CD14-positive monocyte (primary cell): ENCODE data around the gene CATSPER4. TPM values are rescaled to one million over a fixed set of nuclear protein-coding genes. Genes with fewer than 3 reads are reported as not detected.

Experiments
- DNase-seq, 3 donors: peaks; one replicate each; pipeline ENCODE4 v3.0.0-alpha.2; 2011 to 2022
- H2AFZ ChIP-seq: 2 replicates; pipeline ENCODE4 v1.6.0; 2012; ENCODE audit warnings: mild to moderate bottlenecking, low read depth, low read length, inconsistent platforms; ENCODE audit not compliant: insufficient read depth, poor library complexity, severe bottlenecking
- H3K27ac ChIP-seq, 2 donors: 1 replicate in 1 of 2; 2 replicates in 1 of 2; pipeline ENCODE4 v1.5.1; 2012 to 2013; ENCODE audit warnings: low read length in 2 of 2, control low read depth in 1 of 2, inconsistent platforms in 1 of 2, low read depth in 1 of 2, mild to moderate bottlenecking in 1 of 2
- H3K27me3 ChIP-seq, 2 donors: one replicate each; pipeline versions ENCODE4 v1.6.0 to v1.6.1; 2011 to 2013; ENCODE audit warnings: low read length in 2 of 2; ENCODE audit not compliant: control insufficient read depth in 2 of 2, insufficient read depth in 2 of 2
- H3K36me3 ChIP-seq, 2 donors: replicated peaks in 1 of 2; 1 replicate in 1 of 2; 2 replicates in 1 of 2; pipeline versions ENCODE4 v1.5.1 to v1.6.1; 2012 to 2013; ENCODE audit warnings: low read length in 2 of 2, control low read depth in 1 of 2, inconsistent platforms in 1 of 2, mild to moderate bottlenecking in 1 of 2; ENCODE audit not compliant: insufficient read depth in 2 of 2, control insufficient read depth in 1 of 2
- H3K4me1 ChIP-seq, 2 donors: 1 replicate in 1 of 2; 2 replicates in 1 of 2; pipeline versions ENCODE4 v1.5.1 to v1.6.1; 2012 to 2013; ENCODE audit warnings: low read length in 2 of 2, control low read depth in 1 of 2, inconsistent platforms in 1 of 2, mild to moderate bottlenecking in 1 of 2, moderate library complexity in 1 of 2; ENCODE audit not compliant: insufficient read depth in 2 of 2, control insufficient read depth in 1 of 2
- H3K4me2 ChIP-seq: replicated peaks from 2 replicates; pipeline ENCODE3; 2012; ENCODE audit warnings: low read length, moderate library complexity, mild to moderate bottlenecking; ENCODE audit not compliant: poor library complexity, severe bottlenecking; ENCODE audit errors: extremely low read depth
- H3K4me3 ChIP-seq, 3 experiments: fragments of 200-600 bp in 1 of 3; sonication (generic) in 1 of 3; replicated peaks in 1 of 3; 1 replicate in 2 of 3; 2 replicates in 1 of 3; pipeline ENCODE4 v1.5.1; 2011 to 2013; ENCODE audit warnings: low read length in 3 of 3, mild to moderate bottlenecking in 3 of 3, control low read depth in 2 of 3, low read depth in 2 of 3, inconsistent platforms in 1 of 3, moderate library complexity in 1 of 3
- H3K79me2 ChIP-seq: 2 replicates; pipeline ENCODE4 v1.6.0; 2012; ENCODE audit warnings: mild to moderate bottlenecking, control low read depth, inconsistent platforms, low read length, moderate library complexity; ENCODE audit not compliant: insufficient read depth
- H3K9ac ChIP-seq: 2 replicates; pipeline ENCODE4 v1.6.0; 2017; ENCODE audit warnings: low read length, mild to moderate bottlenecking; ENCODE audit not compliant: insufficient read depth, poor library complexity, severe bottlenecking
- H3K9me3 ChIP-seq, 2 donors: replicated peaks in 1 of 2; 1 replicate in 1 of 2; 2 replicates in 1 of 2; pipeline versions ENCODE4 v1.5.1 to v1.6.1; 2012 to 2013; ENCODE audit warnings: low read length in 2 of 2, control low read depth in 1 of 2; ENCODE audit not compliant: control insufficient read depth in 1 of 2, insufficient read depth in 1 of 2
- H4K20me1 ChIP-seq: 2 replicates; pipeline ENCODE4 v1.6.0; 2012; ENCODE audit warnings: mild to moderate bottlenecking, low read length, control low read depth, moderate library complexity; ENCODE audit not compliant: insufficient read depth
- H3K27ac Mint-ChIP-seq, 7 donors: one replicate each; pipeline ENCODE4 v1.8.0; 2020; ENCODE audit warnings: mild to moderate bottlenecking in 7 of 7, mixed read lengths in 7 of 7, moderate library complexity in 6 of 7, inconsistent platforms in 2 of 7
- H3K27me3 Mint-ChIP-seq, 3 donors: one replicate each; pipeline ENCODE4 v1.8.0; 2021 to 2022; ENCODE audit warnings: low read depth in 3 of 3, mild to moderate bottlenecking in 3 of 3, mixed read lengths in 3 of 3, moderate library complexity in 3 of 3, inconsistent platforms in 1 of 3
- H3K36me3 Mint-ChIP-seq, 2 donors: one replicate each; pipeline ENCODE4 v1.8.0; 2020; ENCODE audit warnings: mixed read lengths in 2 of 2, inconsistent platforms in 1 of 2, mild to moderate bottlenecking in 1 of 2
- H3K4me1 Mint-ChIP-seq: one replicate; pipeline ENCODE4 v1.8.0; 2020; ENCODE audit warnings: mild to moderate bottlenecking, mixed read lengths
- H3K4me3 Mint-ChIP-seq, 2 donors: one replicate each; pipeline ENCODE4 v1.8.0; 2020; ENCODE audit warnings: mild to moderate bottlenecking in 2 of 2, mixed read lengths in 2 of 2, moderate library complexity in 1 of 2
- H3K9me3 Mint-ChIP-seq, 7 donors: one replicate each; pipeline ENCODE4 v1.8.0; 2020 to 2022; ENCODE audit warnings: mixed read lengths in 7 of 7, mild to moderate bottlenecking in 6 of 7, moderate library complexity in 6 of 7, inconsistent platforms in 2 of 7
- WGBS: methylation state at CpG from one replicate; pipeline ENCODE4 v1.1.5; 2013; ENCODE audit warnings: missing lambda C conversion rate; ENCODE audit not compliant: insufficient coverage; 5-methylcytosine and 5-hydroxymethylcytosine counted together
- intact Hi-C, 2 donors: fragments of 100-400 bp; cut with micrococcal nuclease; formaldehyde crosslinking; loops; one replicate each; pipeline versions ENCODE4 v1.15.0 to v1.15.1; 2023
- polyA plus RNA-seq, 3 donors: library from polyadenylated mRNA; depleted of rRNA in 1 of 3; unstranded in 2 of 3; stranded (reverse) in 1 of 3; fragments of 300-500 nt in 2 of 3; fragments of >200 nt in 1 of 3; fragmentation: Illumina TruSeq in 2 of 3; gene quantifications; 1 replicate in 2 of 3; 2 replicates in 1 of 3; pipeline ENCODE4 v1.2.3, GENCODE V29; 2012 to 2021
- TF ChIP-seq, protein P1 (sequence below): fragments of 200-600 bp; IDR thresholded peaks from one replicate; pipeline ENCODE4 v1.8.0; 2022; ENCODE audit warnings: antibody characterized with exemption, mild to moderate bottlenecking

The CATSPER4 gene
- polyA plus RNA-seq, 3 donors = not detected

DNA sequence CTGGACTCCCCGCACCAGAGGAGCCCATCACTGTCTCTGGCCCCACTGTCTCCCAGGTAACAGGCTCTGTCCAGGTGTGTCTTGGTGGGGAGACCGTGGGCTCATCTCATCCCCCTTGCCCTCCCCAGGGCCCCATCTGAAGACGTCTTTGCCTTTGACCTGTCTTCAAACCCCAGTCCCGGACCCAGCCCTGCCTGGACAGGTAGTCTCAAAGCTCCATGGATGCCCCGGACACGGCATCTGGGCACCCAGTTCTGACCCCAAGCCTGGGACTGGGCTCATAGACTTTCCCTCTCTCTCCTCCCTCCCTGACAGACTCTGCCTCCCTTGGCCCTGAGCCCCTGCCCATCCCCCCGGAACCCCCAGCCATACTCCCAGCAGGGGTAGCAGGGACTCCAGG lies 6.3 kb upstream of the CATSPER4 start:
- 99% methylated on average over 5 of the region's 7 CpGs for WGBS

DNA sequence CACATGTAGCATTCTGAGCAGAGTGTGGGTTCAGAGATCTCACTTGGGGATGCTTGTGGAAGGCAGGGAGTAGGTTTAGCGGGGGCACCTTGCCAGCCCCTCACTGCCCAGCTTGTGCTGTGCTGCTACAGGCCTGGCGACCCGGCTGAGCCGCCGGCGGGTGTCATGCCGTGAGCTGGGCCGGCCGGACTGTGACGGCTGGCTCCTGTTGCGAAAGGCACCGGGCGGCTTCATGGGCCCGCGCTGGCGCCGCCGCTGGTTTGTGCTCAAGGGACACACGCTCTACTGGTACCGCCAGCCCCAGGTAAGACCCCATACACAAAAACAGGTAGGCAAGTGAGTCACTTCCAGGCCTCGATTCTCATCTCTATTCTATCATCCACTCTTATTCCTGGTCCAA lies 5.5 kb upstream of the CATSPER4 start:
- no peak overlapping the region for H3K9ac ChIP-seq
- no peak for DNase-seq
- no peaks in the 10 kb centered on the region for H3K27me3 ChIP-seq
- H3K4me2 ChIP-seq = no peak overlapping the region
- H4K20me1 ChIP-seq = no peaks in the 10 kb centered on the region
- 94% methylated on average over 12 of the region's 21 CpGs for WGBS
- intact Hi-C loops = no loop called here
- H3K9me3 Mint-ChIP-seq = no peaks in the 10 kb centered on the region
- no peaks in the 10 kb centered on the region for H3K36me3 Mint-ChIP-seq
- H3K79me2 ChIP-seq = no peaks in the 10 kb centered on the region
- H2AFZ ChIP-seq = no peak overlapping the region
- H3K4me3 ChIP-seq = no peak overlapping the region
- no peak overlapping the region for H3K27ac ChIP-seq
- no peaks in the 10 kb centered on the region for H3K36me3 ChIP-seq
- H3K27ac Mint-ChIP-seq = no peak overlapping the region
- TF ChIP-seq, protein P1, sequence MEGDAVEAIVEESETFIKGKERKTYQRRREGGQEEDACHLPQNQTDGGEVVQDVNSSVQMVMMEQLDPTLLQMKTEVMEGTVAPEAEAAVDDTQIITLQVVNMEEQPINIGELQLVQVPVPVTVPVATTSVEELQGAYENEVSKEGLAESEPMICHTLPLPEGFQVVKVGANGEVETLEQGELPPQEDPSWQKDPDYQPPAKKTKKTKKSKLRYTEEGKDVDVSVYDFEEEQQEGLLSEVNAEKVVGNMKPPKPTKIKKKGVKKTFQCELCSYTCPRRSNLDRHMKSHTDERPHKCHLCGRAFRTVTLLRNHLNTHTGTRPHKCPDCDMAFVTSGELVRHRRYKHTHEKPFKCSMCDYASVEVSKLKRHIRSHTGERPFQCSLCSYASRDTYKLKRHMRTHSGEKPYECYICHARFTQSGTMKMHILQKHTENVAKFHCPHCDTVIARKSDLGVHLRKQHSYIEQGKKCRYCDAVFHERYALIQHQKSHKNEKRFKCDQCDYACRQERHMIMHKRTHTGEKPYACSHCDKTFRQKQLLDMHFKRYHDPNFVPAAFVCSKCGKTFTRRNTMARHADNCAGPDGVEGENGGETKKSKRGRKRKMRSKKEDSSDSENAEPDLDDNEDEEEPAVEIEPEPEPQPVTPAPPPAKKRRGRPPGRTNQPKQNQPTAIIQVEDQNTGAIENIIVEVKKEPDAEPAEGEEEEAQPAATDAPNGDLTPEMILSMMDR = no peak
- no peaks in the 10 kb centered on the region for H3K4me1 ChIP-seq
- no peaks in the 10 kb centered on the region for H3K4me1 Mint-ChIP-seq
- H3K9me3 ChIP-seq = no peaks in the 10 kb centered on the region
- H3K4me3 Mint-ChIP-seq = no peak overlapping the region
- no peaks in the 10 kb centered on the region for H3K27me3 Mint-ChIP-seq

More for the DNA sequence above, 6.3 kb upstream of the CATSPER4 start:
- no peaks in the 10 kb centered on the region for H3K27me3 Mint-ChIP-seq
- H3K4me1 Mint-ChIP-seq = no peaks in the 10 kb centered on the region
- no peak for DNase-seq
- no peaks in the 10 kb centered on the region for H4K20me1 ChIP-seq
- H3K27ac ChIP-seq = no peak overlapping the region
- no peak overlapping the region for H3K4me3 Mint-ChIP-seq
- intact Hi-C loops = no loop called here
- H3K27me3 ChIP-seq = no peaks in the 10 kb centered on the region
- no peaks in the 10 kb centered on the region for H3K36me3 Mint-ChIP-seq
- no peak overlapping the region for H3K4me3 ChIP-seq
- no peak overlapping the region for H3K9ac ChIP-seq
- H3K36me3 ChIP-seq = no peaks in the 10 kb centered on the region
- H2AFZ ChIP-seq = no peak overlapping the region
- no peaks in the 10 kb centered on the region for H3K9me3 ChIP-seq
- H3K27ac Mint-ChIP-seq = no peak overlapping the region
- no peak overlapping the region for H3K4me2 ChIP-seq
- H3K9me3 Mint-ChIP-seq = no peaks in the 10 kb centered on the region
- TF ChIP-seq, protein P1 = no peak
- no peaks in the 10 kb centered on the region for H3K4me1 ChIP-seq
- H3K79me2 ChIP-seq = no peaks in the 10 kb centered on the region
